ENCODE results near the gene APOBEC3H.

The APOBEC3H gene

DNA sequence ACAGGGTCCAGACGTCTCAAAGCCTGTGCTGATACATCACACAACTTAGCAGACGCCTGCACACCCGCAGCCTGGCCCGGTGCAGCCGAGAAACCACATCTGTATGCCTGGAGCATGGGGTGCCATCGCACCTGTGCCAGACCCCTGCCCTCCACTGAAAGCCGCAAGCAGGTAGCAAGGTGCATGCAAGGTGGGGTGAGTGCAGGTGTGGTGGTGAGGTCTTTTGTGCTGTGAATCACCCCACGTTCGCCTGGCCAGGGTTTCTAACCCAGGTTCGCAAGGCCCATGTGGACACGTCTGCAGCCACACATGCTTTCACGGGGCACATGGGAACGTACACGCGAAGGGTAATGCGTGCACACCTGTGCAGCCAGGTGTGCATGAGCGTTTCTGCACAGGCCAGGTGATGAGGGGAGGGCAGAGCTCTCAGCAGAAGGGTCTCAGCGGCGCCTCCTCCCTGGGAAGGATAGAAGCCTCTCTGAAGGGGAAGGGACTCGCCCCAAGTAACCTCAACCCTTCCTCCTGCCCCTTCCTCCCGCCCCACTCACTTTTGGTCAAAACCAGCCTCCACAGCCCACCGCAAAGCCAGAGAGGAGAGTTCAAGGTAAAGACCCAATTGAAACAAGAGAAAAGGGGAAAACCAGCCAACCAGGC, 36.0 kb downstream of the APOBEC3H start:
- H3K9ac ChIP-seq (ENCODE audit: low read length): no peak overlapping the region
- H3K27me3 ChIP-seq (ENCODE audit: low read length): no peaks in the 10 kb centered on the region
- no peak overlapping the region for H3K4me3 ChIP-seq (ENCODE audit: insufficient read depth, low read length, poor library complexity, severe bottlenecking)
- H3K79me2 ChIP-seq (ENCODE audit: insufficient read depth, low read length): no peaks in the 10 kb centered on the region
- H4K20me1 ChIP-seq (ENCODE audit: low read depth, low read length): no peaks in the 10 kb centered on the region
- no peak overlapping the region for H3K27ac ChIP-seq (ENCODE audit: low read depth, low read length)
- no peaks in the 10 kb centered on the region for H3K9me2 ChIP-seq (replicated peaks; ENCODE audit: insufficient read depth, low read length)
- no peak overlapping the region for H3K4me2 ChIP-seq (ENCODE audit: low read depth, low read length, poor library complexity, severe bottlenecking)
- no peak overlapping the region for H2AFZ ChIP-seq (ENCODE audit: low read depth, low read length, severe bottlenecking)
- no peak for TF ChIP-seq EZH2phosphoT487 (conservative IDR thresholded peaks at IDR 0.05; ENCODE audit: low read length)
- TF ChIP-seq, protein P1, sequence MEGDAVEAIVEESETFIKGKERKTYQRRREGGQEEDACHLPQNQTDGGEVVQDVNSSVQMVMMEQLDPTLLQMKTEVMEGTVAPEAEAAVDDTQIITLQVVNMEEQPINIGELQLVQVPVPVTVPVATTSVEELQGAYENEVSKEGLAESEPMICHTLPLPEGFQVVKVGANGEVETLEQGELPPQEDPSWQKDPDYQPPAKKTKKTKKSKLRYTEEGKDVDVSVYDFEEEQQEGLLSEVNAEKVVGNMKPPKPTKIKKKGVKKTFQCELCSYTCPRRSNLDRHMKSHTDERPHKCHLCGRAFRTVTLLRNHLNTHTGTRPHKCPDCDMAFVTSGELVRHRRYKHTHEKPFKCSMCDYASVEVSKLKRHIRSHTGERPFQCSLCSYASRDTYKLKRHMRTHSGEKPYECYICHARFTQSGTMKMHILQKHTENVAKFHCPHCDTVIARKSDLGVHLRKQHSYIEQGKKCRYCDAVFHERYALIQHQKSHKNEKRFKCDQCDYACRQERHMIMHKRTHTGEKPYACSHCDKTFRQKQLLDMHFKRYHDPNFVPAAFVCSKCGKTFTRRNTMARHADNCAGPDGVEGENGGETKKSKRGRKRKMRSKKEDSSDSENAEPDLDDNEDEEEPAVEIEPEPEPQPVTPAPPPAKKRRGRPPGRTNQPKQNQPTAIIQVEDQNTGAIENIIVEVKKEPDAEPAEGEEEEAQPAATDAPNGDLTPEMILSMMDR (IDR thresholded peaks at IDR 0.05; ENCODE audit: insufficient read depth, low read length, poor library complexity, severe bottlenecking): no peak
- no peaks in the 10 kb centered on the region for H3K9me3 ChIP-seq (ENCODE audit: insufficient read depth, low read length)
- H3F3A ChIP-seq (ENCODE audit: insufficient read depth): no peaks in the 10 kb centered on the region
- H3K36me3 ChIP-seq (ENCODE audit: low read length): no peaks in the 10 kb centered on the region

DNA sequence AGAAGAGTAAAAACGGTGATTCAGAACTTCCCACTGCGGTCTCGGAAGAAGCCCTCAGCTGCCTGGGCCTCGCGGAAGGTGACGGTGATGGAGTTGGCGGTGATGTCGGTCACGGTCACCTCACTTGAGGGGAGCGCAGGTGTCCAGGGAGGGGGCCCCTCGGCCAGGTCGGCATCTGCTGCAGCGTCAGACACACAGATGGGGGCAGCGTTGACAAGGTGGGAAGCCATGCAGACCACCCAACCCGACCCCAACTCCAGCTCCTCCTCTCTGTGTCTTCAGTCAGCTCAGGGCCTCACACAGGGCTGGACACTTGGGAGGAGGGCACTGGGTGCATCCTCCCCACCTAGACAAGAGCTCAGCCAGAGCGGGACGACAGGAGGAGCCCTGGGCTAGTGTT, 36.8 kb downstream of the APOBEC3H start:
- Histone ChIP-seq H3F3A (ENCODE audit: insufficient read depth) (no peaks in the 10 kb centered on the region), H3K9me2 (replicated peaks; ENCODE audit: insufficient read depth, low read length) (no peaks in the 10 kb centered on the region), H3K9ac (ENCODE audit: low read length) (no peak overlapping the region), H3K9me3 (ENCODE audit: insufficient read depth, low read length) (no peaks in the 10 kb centered on the region), H3K4me3 (ENCODE audit: insufficient read depth, low read length, poor library complexity, severe bottlenecking) (no peak overlapping the region), H4K20me1 (ENCODE audit: low read depth, low read length) (no peaks in the 10 kb centered on the region), H3K36me3 (ENCODE audit: low read length) (no peaks in the 10 kb centered on the region), H3K27ac (ENCODE audit: low read depth, low read length) (no peak overlapping the region), H2AFZ (ENCODE audit: low read depth, low read length, severe bottlenecking) (no peak overlapping the region), H3K27me3 (ENCODE audit: low read length) (no peaks in the 10 kb centered on the region), H3K4me2 (ENCODE audit: low read depth, low read length, poor library complexity, severe bottlenecking) (no peak overlapping the region), H3K79me2 (ENCODE audit: insufficient read depth, low read length) (no peaks in the 10 kb centered on the region)
- TF ChIP-seq, protein P1 (IDR thresholded peaks at IDR 0.05; ENCODE audit: insufficient read depth, low read length, poor library complexity, severe bottlenecking): no peak
- TF ChIP-seq EZH2phosphoT487 (conservative IDR thresholded peaks at IDR 0.05; ENCODE audit: low read length): no peak

DNA sequence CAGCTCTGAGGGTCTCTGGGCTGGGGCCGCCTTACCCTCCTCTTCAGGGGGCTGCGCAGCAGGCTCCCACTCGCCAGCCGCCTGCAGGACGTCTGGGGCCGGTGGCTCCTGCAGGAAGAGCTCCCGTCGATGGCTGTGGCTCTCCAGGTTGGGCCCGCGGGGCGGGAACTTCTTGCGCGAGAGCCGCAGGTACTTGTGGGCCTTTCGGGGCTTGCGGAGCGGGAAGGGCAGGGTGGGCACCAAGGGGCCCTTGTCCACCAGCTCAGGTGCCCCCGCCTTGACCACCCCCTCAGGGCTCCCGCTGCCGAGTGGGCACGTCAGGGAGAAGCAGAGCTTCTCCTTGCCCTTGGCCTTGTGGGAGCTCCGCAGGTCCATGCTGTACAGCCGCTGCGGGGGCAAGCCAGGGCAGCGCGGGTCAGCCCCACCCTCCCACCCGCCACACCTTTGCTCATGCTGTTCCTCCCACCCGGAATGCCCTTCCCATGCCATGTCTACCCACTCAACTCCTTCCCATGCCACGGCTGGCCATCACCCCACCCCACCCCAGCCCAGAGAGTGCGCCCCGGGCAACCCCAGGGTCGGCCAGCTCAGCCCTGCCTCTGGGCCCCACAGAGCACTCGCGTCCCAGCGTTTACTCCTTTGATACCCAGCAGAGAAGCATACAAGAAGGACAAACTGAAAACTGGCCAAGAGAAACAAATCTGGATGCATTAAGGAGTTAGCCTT, 37.5 kb downstream of the APOBEC3H start:
- H3K79me2 ChIP-seq (ENCODE audit: insufficient read depth, low read length): no peaks in the 10 kb centered on the region
- H3K9ac ChIP-seq (ENCODE audit: low read length): no peak overlapping the region
- no peak overlapping the region for H3K27ac ChIP-seq (ENCODE audit: low read depth, low read length)
- no peaks in the 10 kb centered on the region for H3K9me3 ChIP-seq (ENCODE audit: insufficient read depth, low read length)
- TF ChIP-seq, protein P1 (IDR thresholded peaks at IDR 0.05; ENCODE audit: insufficient read depth, low read length, poor library complexity, severe bottlenecking): no peak
- no peak for TF ChIP-seq EZH2phosphoT487 (conservative IDR thresholded peaks at IDR 0.05; ENCODE audit: low read length)
- H3K9me2 ChIP-seq (replicated peaks; ENCODE audit: insufficient read depth, low read length): no peaks in the 10 kb centered on the region
- H4K20me1 ChIP-seq (ENCODE audit: low read depth, low read length): no peaks in the 10 kb centered on the region
- H3K4me3 ChIP-seq (ENCODE audit: insufficient read depth, low read length, poor library complexity, severe bottlenecking): no peak overlapping the region
- no peak overlapping the region for H2AFZ ChIP-seq (ENCODE audit: low read depth, low read length, severe bottlenecking)
- H3K4me2 ChIP-seq (ENCODE audit: low read depth, low read length, poor library complexity, severe bottlenecking): no peak overlapping the region
- no peaks in the 10 kb centered on the region for H3K27me3 ChIP-seq (ENCODE audit: low read length)
- H3K36me3 ChIP-seq (ENCODE audit: low read length): no peaks in the 10 kb centered on the region
- H3F3A ChIP-seq (ENCODE audit: insufficient read depth): no peaks in the 10 kb centered on the region

All from SU-DHL-6 (cell line).